H9 (cell line): Measurements from ENCODE around the gene IQSEC1. TPM values are rescaled to one million over a fixed set of nuclear protein-coding genes. Genes with fewer than 3 reads are reported as not detected.

ENCODE experiments used
- DNase-seq: peaks from one replicate; pipeline ENCODE4 v3.0.0-alpha.2; 2017
- H2AFZ ChIP-seq: one replicate; pipeline ENCODE4 v1.6.1; 2013; ENCODE audit warnings: mild to moderate bottlenecking, low read length, control low read depth, moderate library complexity
- H2AK5ac ChIP-seq: 2 replicates; pipeline ENCODE4 v1.6.1; 2013; ENCODE audit warnings: low read length, control low read depth, mixed read lengths; ENCODE audit not compliant: insufficient read length
- H2BK120ac ChIP-seq: one replicate; pipeline ENCODE4 v1.6.1; 2013; ENCODE audit warnings: low read depth, mild to moderate bottlenecking, low read length, control low read depth, inconsistent platforms; ENCODE audit not compliant: poor library complexity, severe bottlenecking
- H2BK12ac ChIP-seq: 2 replicates; pipeline ENCODE4 v1.6.1; 2013; ENCODE audit warnings: low read length, control low read depth, mixed read lengths, low read depth; ENCODE audit not compliant: insufficient read length
- H2BK15ac ChIP-seq: 2 replicates; pipeline ENCODE4 v1.6.1; 2013; ENCODE audit warnings: low read depth, low read length, control low read depth
- H2BK20ac ChIP-seq: one replicate; pipeline ENCODE4 v1.6.1; 2013; ENCODE audit warnings: low read depth, mild to moderate bottlenecking, low read length, control low read depth, inconsistent platforms; ENCODE audit not compliant: poor library complexity, severe bottlenecking
- H2BK5ac ChIP-seq: 2 replicates; pipeline ENCODE4 v1.6.1; 2013; ENCODE audit warnings: low read length, control low read depth, mixed read lengths; ENCODE audit not compliant: insufficient read length
- H3K14ac ChIP-seq: 2 replicates; pipeline ENCODE4 v1.6.1; 2013; ENCODE audit warnings: low read length, control low read depth; ENCODE audit not compliant: insufficient read depth
- H3K18ac ChIP-seq: 2 replicates; pipeline ENCODE4 v1.6.1; 2013; ENCODE audit warnings: low read depth, mild to moderate bottlenecking, mixed read lengths, low read length, control low read depth; ENCODE audit not compliant: insufficient read length
- H3K23ac ChIP-seq: 2 replicates; pipeline ENCODE4 v1.6.1; 2013; ENCODE audit warnings: low read length, control low read depth, mixed read lengths, low read depth; ENCODE audit not compliant: insufficient read length
- H3K23me2 ChIP-seq: 2 replicates; pipeline ENCODE4 v1.6.1; 2013; ENCODE audit warnings: low read depth, mild to moderate bottlenecking, mixed read lengths, low read length, control low read depth; ENCODE audit not compliant: insufficient read length, poor library complexity, severe bottlenecking
- H3K27ac ChIP-seq: 2 replicates; pipeline ENCODE4 v1.5.1; 2013; ENCODE audit warnings: low read length, control low read depth, mixed read lengths, low read depth; ENCODE audit not compliant: insufficient read length
- H3K27me3 ChIP-seq: 2 replicates; pipeline ENCODE4 v1.6.1; 2013; ENCODE audit warnings: low read length, control low read depth, inconsistent platforms; ENCODE audit not compliant: insufficient read depth
- H3K4ac ChIP-seq: 2 replicates; pipeline ENCODE4 v1.6.1; 2013; ENCODE audit warnings: low read depth, mild to moderate bottlenecking, control low read depth, inconsistent platforms, low read length, moderate library complexity
- H3K4me1 ChIP-seq: 2 replicates; pipeline ENCODE4 v1.6.1; 2013; ENCODE audit warnings: low read length, control low read depth, inconsistent platforms; ENCODE audit not compliant: insufficient read depth
- H3K4me2 ChIP-seq: 2 replicates; pipeline ENCODE4 v1.6.1; 2013; ENCODE audit warnings: low read length, control low read depth, mixed read lengths; ENCODE audit not compliant: insufficient read length, insufficient read depth
- H3K56ac ChIP-seq: 2 replicates; pipeline ENCODE4 v1.6.1; 2013; ENCODE audit warnings: low read depth, mild to moderate bottlenecking, mixed read lengths, low read length, control low read depth; ENCODE audit not compliant: insufficient read length
- H3K79me1 ChIP-seq: 2 replicates; pipeline ENCODE4 v1.6.1; 2013; ENCODE audit warnings: low read depth, mild to moderate bottlenecking, moderate library complexity, low read length, control low read depth, inconsistent platforms; ENCODE audit not compliant: insufficient read depth, poor library complexity, severe bottlenecking
- H3K79me2 ChIP-seq: 2 replicates; pipeline ENCODE4 v1.6.1; 2013; ENCODE audit warnings: low read length, control low read depth, inconsistent platforms; ENCODE audit not compliant: insufficient read depth
- H3K9ac ChIP-seq: 2 replicates; pipeline ENCODE4 v1.6.1; 2013; ENCODE audit warnings: low read length, control low read depth, mixed read lengths; ENCODE audit not compliant: insufficient read length; ENCODE audit errors: extremely low read depth
- H3K9me3 ChIP-seq: one replicate; pipeline ENCODE4 v1.6.1; 2013; ENCODE audit warnings: low read depth, low read length, inconsistent platforms; ENCODE audit not compliant: control insufficient read depth
- H3T11ph ChIP-seq: one replicate; pipeline ENCODE4 v1.6.1; 2013; ENCODE audit warnings: mild to moderate bottlenecking, low read length, control low read depth, inconsistent platforms
- H4K20me1 ChIP-seq: one replicate; pipeline ENCODE4 v1.6.1; 2013; ENCODE audit not compliant: control insufficient read depth, insufficient read length, insufficient read depth
- H4K5ac ChIP-seq: 2 replicates; pipeline ENCODE4 v1.6.1; 2013; ENCODE audit warnings: low read depth, mild to moderate bottlenecking, mixed read lengths, low read length, control low read depth; ENCODE audit not compliant: insufficient read length
- H4K8ac ChIP-seq: replicated peaks from 2 replicates; pipeline ENCODE4 v1.6.1; 2013; ENCODE audit warnings: low read length, control low read depth, mixed read lengths, low read depth; ENCODE audit not compliant: insufficient read length
- H4K91ac ChIP-seq: 2 replicates; pipeline ENCODE4 v1.6.1; 2013; ENCODE audit warnings: low read depth, mild to moderate bottlenecking, moderate library complexity, mixed read lengths, low read length, control low read depth; ENCODE audit not compliant: insufficient read length
- H3K27ac Mint-ChIP-seq, 3 experiments: 2 replicates in 2 of 3; 3 replicates in 1 of 3; pipeline ENCODE4 v1.8.0; 2020 to 2021; ENCODE audit warnings: mixed read lengths in 3 of 3, mild to moderate bottlenecking in 1 of 3, moderate library complexity in 1 of 3
- H3K27me3 Mint-ChIP-seq: 2 replicates; pipeline ENCODE4 v1.8.0; 2021; ENCODE audit warnings: low read depth, mild to moderate bottlenecking, moderate library complexity, mixed read lengths
- H3K36me3 Mint-ChIP-seq, 3 experiments: 2 replicates in 2 of 3; 3 replicates in 1 of 3; pipeline ENCODE4 v1.8.0; 2020 to 2021; ENCODE audit warnings: low read depth in 3 of 3, mixed read lengths in 3 of 3; ENCODE audit not compliant: insufficient read depth in 1 of 3
- H3K4me1 Mint-ChIP-seq, 2 experiments: 2 replicates each; pipeline ENCODE4 v1.8.0; 2020; ENCODE audit warnings: mixed read lengths in 2 of 2
- H3K4me3 Mint-ChIP-seq, 2 experiments: 2 replicates in 1 of 2; 3 replicates in 1 of 2; pipeline ENCODE4 v1.8.0; 2020 to 2021; ENCODE audit warnings: mild to moderate bottlenecking in 2 of 2, mixed read lengths in 2 of 2, moderate library complexity in 1 of 2
- H3K9me3 Mint-ChIP-seq, 2 experiments: 2 replicates in 1 of 2; 3 replicates in 1 of 2; pipeline ENCODE4 v1.8.0; 2020; ENCODE audit warnings: mild to moderate bottlenecking in 2 of 2, mixed read lengths in 2 of 2, moderate library complexity in 1 of 2
- WGBS: extraction: QIAGEN DNeasy Blood & Tissue Kit; methylation state at CpG from one replicate; pipeline ENCODE4 v1.1.7; 2013; ENCODE audit warnings: missing lambda C conversion rate, low lambda C conversion rate, mixed read lengths; ENCODE audit not compliant: insufficient read length; ENCODE audit errors: extremely low coverage; 5-methylcytosine and 5-hydroxymethylcytosine counted together
- total RNA-seq: library from RNA; stranded (reverse); gene quantifications from 2 replicates; pipeline ENCODE4 v1.2.1, GENCODE V29; 2021
- TF ChIP-seq, protein P1 (sequence below): fragments of 200-600 bp; sonication (generic); conservative IDR thresholded peaks from 3 replicates; pipeline ENCODE4 v1.8.0; 2021; ENCODE audit warnings: antibody characterized with exemption, mild to moderate bottlenecking

IQSEC1 gene
- total RNA-seq, 1 experiment from 2014 or later: 19.1 TPM

DNA sequence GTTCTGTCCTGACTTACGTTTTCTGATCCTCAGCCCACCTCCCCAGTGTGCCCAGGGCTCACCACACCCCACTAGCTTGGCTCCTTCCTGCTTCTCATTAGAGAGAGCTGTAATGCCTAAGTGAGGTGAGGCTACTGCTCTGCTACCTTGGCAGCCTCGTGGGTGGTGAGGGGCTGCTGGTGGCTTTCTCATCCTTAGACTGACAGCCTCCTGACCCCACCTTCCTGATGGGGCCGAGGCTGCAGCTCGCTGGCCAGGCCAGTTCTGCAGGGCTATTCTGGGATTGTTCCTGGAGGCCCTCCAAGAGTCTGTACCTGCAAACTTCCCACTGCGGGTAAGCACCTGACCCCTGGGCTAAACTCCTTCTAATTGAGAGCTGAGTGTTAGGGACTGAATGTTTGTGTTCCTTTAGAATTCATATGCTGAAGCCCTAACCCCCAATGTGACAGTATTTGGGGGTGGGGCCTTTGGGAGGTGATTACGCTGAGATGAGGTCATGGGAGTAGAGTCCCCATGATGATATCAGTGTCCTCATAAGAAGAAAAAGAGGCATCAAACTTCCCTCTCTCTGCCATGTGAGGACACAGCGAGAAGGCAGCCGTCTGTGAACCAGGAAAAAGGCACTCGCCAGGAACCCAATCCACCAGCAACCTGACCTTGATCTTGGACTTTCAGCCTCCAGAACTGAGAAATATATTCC, 38.1 kb upstream of the IQSEC1 start:
- no CpG with 5 or more reads among the region's 9 CpGs for WGBS
- no peak overlapping the region for H3K9ac ChIP-seq

More for the DNA sequence above, 38.1 kb upstream of the IQSEC1 start:
- Histone ChIP-seq H2BK12ac (no peak overlapping the region), H3K4me2 (no peak overlapping the region), H3K27ac (no peak overlapping the region), H2AK5ac (no peak overlapping the region), H3K56ac (no peak overlapping the region), H4K5ac (no peak overlapping the region), H2BK15ac (no peak overlapping the region), H4K91ac (no peak overlapping the region), H3K79me2 (no peaks in the 10 kb centered on the region), H2AFZ (no peak overlapping the region), H3K18ac (no peak overlapping the region), H3K4me1 (no peaks in the 10 kb centered on the region), H3K23me2 (no peaks in the 10 kb centered on the region), H4K20me1 (no peaks in the 10 kb centered on the region), H2BK5ac (no peak overlapping the region), H3K27me3 (no peaks in the 10 kb centered on the region), H4K8ac (no peak overlapping the region), H3K14ac (0 out of 2 replicates have a peak overlapping the region, but pooled peaks have one; percentile 0), H3K79me1 (no peaks in the 10 kb centered on the region), H3K4ac (no peak overlapping the region), H2BK120ac (no peak overlapping the region), H2BK20ac (no peak overlapping the region), H3K23ac (no peak overlapping the region), H3K9me3 (no peaks in the 10 kb centered on the region), H3T11ph (no peak overlapping the region)
- H3K9me3 Mint-ChIP-seq: no peaks in the 10 kb centered on the region
- H3K4me3 Mint-ChIP-seq: no peak overlapping the region
- H3K27ac Mint-ChIP-seq: no peak overlapping the region
- H3K4me1 Mint-ChIP-seq: peaks cover 5 to 16% of the 10 kb centered on the region in 2 experiments; a peak in 3 of 4 replicates
- TF ChIP-seq, protein P1, sequence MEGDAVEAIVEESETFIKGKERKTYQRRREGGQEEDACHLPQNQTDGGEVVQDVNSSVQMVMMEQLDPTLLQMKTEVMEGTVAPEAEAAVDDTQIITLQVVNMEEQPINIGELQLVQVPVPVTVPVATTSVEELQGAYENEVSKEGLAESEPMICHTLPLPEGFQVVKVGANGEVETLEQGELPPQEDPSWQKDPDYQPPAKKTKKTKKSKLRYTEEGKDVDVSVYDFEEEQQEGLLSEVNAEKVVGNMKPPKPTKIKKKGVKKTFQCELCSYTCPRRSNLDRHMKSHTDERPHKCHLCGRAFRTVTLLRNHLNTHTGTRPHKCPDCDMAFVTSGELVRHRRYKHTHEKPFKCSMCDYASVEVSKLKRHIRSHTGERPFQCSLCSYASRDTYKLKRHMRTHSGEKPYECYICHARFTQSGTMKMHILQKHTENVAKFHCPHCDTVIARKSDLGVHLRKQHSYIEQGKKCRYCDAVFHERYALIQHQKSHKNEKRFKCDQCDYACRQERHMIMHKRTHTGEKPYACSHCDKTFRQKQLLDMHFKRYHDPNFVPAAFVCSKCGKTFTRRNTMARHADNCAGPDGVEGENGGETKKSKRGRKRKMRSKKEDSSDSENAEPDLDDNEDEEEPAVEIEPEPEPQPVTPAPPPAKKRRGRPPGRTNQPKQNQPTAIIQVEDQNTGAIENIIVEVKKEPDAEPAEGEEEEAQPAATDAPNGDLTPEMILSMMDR: no peak
- no peak for DNase-seq
- H3K36me3 Mint-ChIP-seq: no peaks in the 10 kb centered on the region
- H3K27me3 Mint-ChIP-seq: no peaks in the 10 kb centered on the region; the same call in 1 of the 2 replicates
